Lower leg skin (tissue), 3 donors: ENCODE results near the gene CELF1.

Source experiments
- POLR2A ChIP-seq, 2 donors: fragments of 450-650 bp; IDR thresholded peaks; one replicate each; pipeline ENCODE4 v1.6.1; 2016 to 2017; ENCODE audit warnings: antibody characterized with exemption in 2 of 2, mild to moderate bottlenecking in 1 of 2, moderate library complexity in 1 of 2
- TF ChIP-seq, protein P1 (sequence below), 3 donors: fragments of 450-650 bp; IDR thresholded peaks; one replicate each; pipeline ENCODE4 v1.5.1; 2016; ENCODE audit warnings: antibody characterized with exemption in 3 of 3, mild to moderate bottlenecking in 3 of 3, moderate library complexity in 2 of 3

DNA sequence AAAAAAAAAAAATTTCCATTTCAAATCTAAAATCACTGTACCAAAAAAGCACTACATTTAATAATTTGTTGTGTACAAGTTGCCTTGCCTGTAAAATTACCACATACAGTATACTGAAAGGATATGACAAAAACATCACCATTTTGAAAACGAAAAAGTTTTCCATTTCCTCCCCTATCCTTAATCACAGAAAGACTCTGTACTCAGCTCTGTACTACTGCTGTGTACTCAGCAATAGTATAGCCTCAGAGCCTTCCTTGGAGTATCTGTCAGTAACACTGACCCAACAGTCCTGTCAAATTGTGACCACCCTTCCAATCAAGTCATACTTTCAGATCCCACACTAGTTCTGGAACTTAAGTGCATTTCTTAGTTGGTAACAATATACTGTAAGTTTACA lies 48.0 kb downstream of the CELF1 start:
- TF ChIP-seq, protein P1, sequence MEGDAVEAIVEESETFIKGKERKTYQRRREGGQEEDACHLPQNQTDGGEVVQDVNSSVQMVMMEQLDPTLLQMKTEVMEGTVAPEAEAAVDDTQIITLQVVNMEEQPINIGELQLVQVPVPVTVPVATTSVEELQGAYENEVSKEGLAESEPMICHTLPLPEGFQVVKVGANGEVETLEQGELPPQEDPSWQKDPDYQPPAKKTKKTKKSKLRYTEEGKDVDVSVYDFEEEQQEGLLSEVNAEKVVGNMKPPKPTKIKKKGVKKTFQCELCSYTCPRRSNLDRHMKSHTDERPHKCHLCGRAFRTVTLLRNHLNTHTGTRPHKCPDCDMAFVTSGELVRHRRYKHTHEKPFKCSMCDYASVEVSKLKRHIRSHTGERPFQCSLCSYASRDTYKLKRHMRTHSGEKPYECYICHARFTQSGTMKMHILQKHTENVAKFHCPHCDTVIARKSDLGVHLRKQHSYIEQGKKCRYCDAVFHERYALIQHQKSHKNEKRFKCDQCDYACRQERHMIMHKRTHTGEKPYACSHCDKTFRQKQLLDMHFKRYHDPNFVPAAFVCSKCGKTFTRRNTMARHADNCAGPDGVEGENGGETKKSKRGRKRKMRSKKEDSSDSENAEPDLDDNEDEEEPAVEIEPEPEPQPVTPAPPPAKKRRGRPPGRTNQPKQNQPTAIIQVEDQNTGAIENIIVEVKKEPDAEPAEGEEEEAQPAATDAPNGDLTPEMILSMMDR (IDR thresholded peaks at IDR 0.05), result no peak
- no peak for TF ChIP-seq POLR2A (IDR thresholded peaks at IDR 0.05)
